Measurements from ENCODE around the gene TESMIN. TPM values are rescaled to one million over a fixed set of nuclear protein-coding genes. Genes with fewer than 3 reads are reported as not detected.

TESMIN gene
- total RNA-seq, 2 donors from 2014 or later = 8.0 to 10.6 TPM

GRCh38 chr11:68665436-68665835 is 85.9 kb downstream of the TESMIN start:
- DNase-seq (no peak), ATAC-seq (replicated peaks in 1 of 2) (no peak)
- no peaks in the 10 kb centered on the region for H3K4me1 Mint-ChIP-seq (ENCODE audit: low read depth)
- H3K27me3 Mint-ChIP-seq (ENCODE audit: low read depth) = peaks cover 6% of the 10 kb centered on the region
- no peak overlapping the region for H3K27ac Mint-ChIP-seq
- no peaks in the 10 kb centered on the region for H3K36me3 Mint-ChIP-seq (ENCODE audit: insufficient read depth in 2 of 2)
- H3K4me3 Mint-ChIP-seq = no peak overlapping the region
- H3K9me3 Mint-ChIP-seq = no peaks in the 10 kb centered on the region

GRCh38 chr11:68664906-68665305 is 86.4 kb downstream of the TESMIN start:
- Mint-ChIP-seq H3K4me3 (no peak overlapping the region), H3K4me1 (ENCODE audit: low read depth) (no peaks in the 10 kb centered on the region), H3K36me3 (ENCODE audit: insufficient read depth in 2 of 2) (no peaks in the 10 kb centered on the region), H3K27me3 (ENCODE audit: low read depth) (peaks cover 6% of the 10 kb centered on the region), H3K27ac (no peak overlapping the region), H3K9me3 (no peaks in the 10 kb centered on the region)
- ATAC-seq (replicated peaks in 1 of 2) = no peak
- no peak for DNase-seq

- Mint-ChIP-seq H3K9me3 (no peaks in the 10 kb centered on the region), H3K4me1 (ENCODE audit: low read depth) (no peaks in the 10 kb centered on the region), H3K36me3 (ENCODE audit: insufficient read depth in 2 of 2) (no peaks in the 10 kb centered on the region), H3K27me3 (ENCODE audit: low read depth) (peaks cover 6% of the 10 kb centered on the region), H3K4me3 (no peak overlapping the region), H3K27ac (no peak overlapping the region)
- no peak for DNase-seq
- ATAC-seq (replicated peaks in 1 of 2) = no peak
These were observed 87.2 kb downstream of the TESMIN start for GRCh38 chr11:68664141-68664540.

- Mint-ChIP-seq H3K27me3 (ENCODE audit: low read depth) (peaks cover 6% of the 10 kb centered on the region), H3K36me3 (ENCODE audit: insufficient read depth in 2 of 2) (no peaks in the 10 kb centered on the region), H3K4me1 (ENCODE audit: low read depth) (no peaks in the 10 kb centered on the region), H3K4me3 (no peak overlapping the region), H3K27ac (no peak overlapping the region), H3K9me3 (no peaks in the 10 kb centered on the region)
- no peak for DNase-seq
- no peak for ATAC-seq (replicated peaks in 1 of 2)
These were observed 87.8 kb downstream of the TESMIN start for GRCh38 chr11:68663482-68664010.

GRCh38 chr11:68661697-68662603 is 89.4 kb downstream of the TESMIN start:
- no peaks in the 10 kb centered on the region for H3K9me3 Mint-ChIP-seq
- H3K27ac Mint-ChIP-seq = no peak overlapping the region
- DNase-seq = no peak
- no peak for ATAC-seq (replicated peaks in 1 of 2)
- no peaks in the 10 kb centered on the region for H3K36me3 Mint-ChIP-seq (ENCODE audit: insufficient read depth in 2 of 2)
- H3K4me1 Mint-ChIP-seq (ENCODE audit: low read depth) = no peaks in the 10 kb centered on the region
- H3K4me3 Mint-ChIP-seq = no peak overlapping the region
- H3K27me3 Mint-ChIP-seq (ENCODE audit: low read depth) = peaks cover 6% of the 10 kb centered on the region

- no peak overlapping the region for H3K27ac Mint-ChIP-seq
- no peaks in the 10 kb centered on the region for H3K4me1 Mint-ChIP-seq (ENCODE audit: low read depth)
- no peaks in the 10 kb centered on the region for H3K9me3 Mint-ChIP-seq
- ATAC-seq (replicated peaks in 1 of 2) = no peak
- H3K4me3 Mint-ChIP-seq = no peak overlapping the region
- no peak for DNase-seq
- no peaks in the 10 kb centered on the region for H3K27me3 Mint-ChIP-seq (ENCODE audit: low read depth)
- H3K36me3 Mint-ChIP-seq (ENCODE audit: insufficient read depth in 2 of 2) = no peaks in the 10 kb centered on the region
These were observed 90.3 kb downstream of the TESMIN start for GRCh38 chr11:68661014-68661413.

GRCh38 chr11:68660066-68660810 is 91.1 kb downstream of the TESMIN start:
- H3K9me3 Mint-ChIP-seq = no peaks in the 10 kb centered on the region
- H3K4me1 Mint-ChIP-seq (ENCODE audit: low read depth) = no peaks in the 10 kb centered on the region
- H3K4me3 Mint-ChIP-seq = no peak overlapping the region
- DNase-seq (no peak), ATAC-seq (replicated peaks in 1 of 2) (no peak)
- no peak overlapping the region for H3K27ac Mint-ChIP-seq
- H3K36me3 Mint-ChIP-seq (ENCODE audit: insufficient read depth in 2 of 2) = peaks cover 0 to 2% of the 10 kb centered on the region in 2 donors
- H3K27me3 Mint-ChIP-seq (ENCODE audit: low read depth) = no peaks in the 10 kb centered on the region

- H3K27me3 Mint-ChIP-seq (ENCODE audit: low read depth) = no peaks in the 10 kb centered on the region
- H3K27ac Mint-ChIP-seq = no peak overlapping the region
- no peak for ATAC-seq (replicated peaks in 1 of 2)
- H3K9me3 Mint-ChIP-seq = no peaks in the 10 kb centered on the region
- no peak overlapping the region for H3K4me3 Mint-ChIP-seq
- DNase-seq = no peak
- no peaks in the 10 kb centered on the region for H3K4me1 Mint-ChIP-seq (ENCODE audit: low read depth)
- H3K36me3 Mint-ChIP-seq (ENCODE audit: insufficient read depth in 2 of 2) = peaks cover 0 to 2% of the 10 kb centered on the region in 2 donors
These were observed 92.0 kb downstream of the TESMIN start for GRCh38 chr11:68659158-68659921.

GRCh38 chr11:68658661-68659060 is 92.7 kb downstream of the TESMIN start:
- Mint-ChIP-seq H3K36me3 (ENCODE audit: insufficient read depth in 2 of 2) (peaks cover 0 to 2% of the 10 kb centered on the region in 2 donors), H3K9me3 (no peaks in the 10 kb centered on the region), H3K4me3 (no peak overlapping the region), H3K27me3 (ENCODE audit: low read depth) (no peaks in the 10 kb centered on the region), H3K4me1 (ENCODE audit: low read depth) (no peaks in the 10 kb centered on the region), H3K27ac (no peak overlapping the region)
- ATAC-seq (replicated peaks in 1 of 2) (no peak), DNase-seq (no peak)

- no peak for ATAC-seq (replicated peaks in 1 of 2)
- no peak for DNase-seq
- Mint-ChIP-seq H3K4me1 (ENCODE audit: low read depth) (no peaks in the 10 kb centered on the region), H3K27me3 (ENCODE audit: low read depth) (no peaks in the 10 kb centered on the region), H3K9me3 (no peaks in the 10 kb centered on the region), H3K4me3 (no peak overlapping the region), H3K36me3 (ENCODE audit: insufficient read depth in 2 of 2) (peaks cover 0 to 2% of the 10 kb centered on the region in 2 donors), H3K27ac (no peak overlapping the region)
These were observed 93.2 kb downstream of the TESMIN start for GRCh38 chr11:68658097-68658496.
